Left cardiac atrium (tissue), 4 donors: Measurements from ENCODE around the gene AHRR. TPM values are rescaled to one million over a fixed set of nuclear protein-coding genes. Genes with fewer than 3 reads are reported as not detected.

ENCODE experiments used
- ATAC-seq, 2 donors: fragments of 200-7000 bp; cut with Tn5 transposase; one replicate each; pipeline ENCODE4 v1.9.1; 2020; ENCODE audit warnings: mild to moderate bottlenecking in 2 of 2, moderate library complexity in 2 of 2
- DNase-seq: peaks from one replicate; pipeline ENCODE4 v3.0.0-alpha.2; 2020
- intact Hi-C, 2 donors: fragments of 100-400 bp; cut with DNase I; formaldehyde crosslinking; loops; one replicate each; pipeline versions ENCODE4 v1.14.1 to v1.15.1; 2022 to 2023
- total RNA-seq, 2 donors: library from RNA; stranded (reverse); fragmentation: NEBNext Ultra II Directional; extraction: Animal tissue kit (Norgen Biotek cat#: 25700); gene quantifications; one replicate each; pipeline ENCODE4 v1.2.1, GENCODE V29; 2021
- donor health status: DM: no; HTN: yes; CAD: no.
- donor health status: DM: no; HTN: yes; CAD: no; lungs with severe emphysema.
- donor health status: DM: yes; HTN: yes; CAD: no.
- donor health status: Dilated cardiomyopathy.

Gene AHRR
- total RNA-seq, 2 donors from 2014 or later, result 1.9 to 3.8 TPM

DNA sequence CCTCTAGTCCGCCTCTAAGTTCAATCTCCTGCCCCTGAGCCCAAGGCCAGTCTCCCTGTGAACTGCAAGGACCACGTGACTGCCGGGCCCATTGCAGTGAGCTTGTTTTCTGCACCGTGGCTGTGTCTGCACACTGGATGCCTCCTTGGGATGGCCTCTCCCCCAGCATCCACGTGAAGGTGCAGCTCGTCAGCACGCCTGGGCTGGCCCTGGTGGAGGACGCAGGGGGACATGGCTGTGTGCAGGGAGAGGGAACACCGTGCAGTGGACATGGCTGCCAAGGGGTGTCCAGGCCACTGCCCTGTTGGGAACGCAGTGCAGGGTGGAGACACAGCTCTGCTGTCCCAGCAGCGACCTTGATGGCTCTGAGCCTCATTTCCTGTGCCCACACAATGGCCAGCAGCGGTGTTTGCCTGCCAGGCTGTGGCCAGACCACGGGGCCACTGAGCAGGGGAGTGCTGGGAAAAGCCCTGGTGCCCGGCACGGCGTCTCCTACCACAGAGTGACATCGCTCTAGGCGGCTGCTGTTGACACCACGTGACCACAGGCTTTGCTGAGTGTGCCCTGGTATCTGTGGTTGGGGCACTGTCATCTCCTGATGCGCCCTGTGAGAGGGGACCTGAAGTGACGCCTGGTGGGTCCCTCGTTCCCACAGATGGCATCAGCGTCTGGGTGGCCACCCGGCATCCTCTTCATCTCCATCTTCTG, 94.6 kb downstream of the AHRR start:
- intact Hi-C loops, result no loop called here
- peak; percentile 12 for DNase-seq
- ATAC-seq, result peak in 1 of 2 donors; percentile 48

- intact Hi-C loops, result no loop called here
- ATAC-seq (no peak), DNase-seq (no peak)
Observed at GRCh38 chr5:416636-416960, 95.1 kb downstream of the AHRR start.

GRCh38 chr5:417301-418161, 96.0 kb downstream of the AHRR start:
- intact Hi-C loops, result no loop called here
- DNase-seq (no peak), ATAC-seq (no peak)

DNA sequence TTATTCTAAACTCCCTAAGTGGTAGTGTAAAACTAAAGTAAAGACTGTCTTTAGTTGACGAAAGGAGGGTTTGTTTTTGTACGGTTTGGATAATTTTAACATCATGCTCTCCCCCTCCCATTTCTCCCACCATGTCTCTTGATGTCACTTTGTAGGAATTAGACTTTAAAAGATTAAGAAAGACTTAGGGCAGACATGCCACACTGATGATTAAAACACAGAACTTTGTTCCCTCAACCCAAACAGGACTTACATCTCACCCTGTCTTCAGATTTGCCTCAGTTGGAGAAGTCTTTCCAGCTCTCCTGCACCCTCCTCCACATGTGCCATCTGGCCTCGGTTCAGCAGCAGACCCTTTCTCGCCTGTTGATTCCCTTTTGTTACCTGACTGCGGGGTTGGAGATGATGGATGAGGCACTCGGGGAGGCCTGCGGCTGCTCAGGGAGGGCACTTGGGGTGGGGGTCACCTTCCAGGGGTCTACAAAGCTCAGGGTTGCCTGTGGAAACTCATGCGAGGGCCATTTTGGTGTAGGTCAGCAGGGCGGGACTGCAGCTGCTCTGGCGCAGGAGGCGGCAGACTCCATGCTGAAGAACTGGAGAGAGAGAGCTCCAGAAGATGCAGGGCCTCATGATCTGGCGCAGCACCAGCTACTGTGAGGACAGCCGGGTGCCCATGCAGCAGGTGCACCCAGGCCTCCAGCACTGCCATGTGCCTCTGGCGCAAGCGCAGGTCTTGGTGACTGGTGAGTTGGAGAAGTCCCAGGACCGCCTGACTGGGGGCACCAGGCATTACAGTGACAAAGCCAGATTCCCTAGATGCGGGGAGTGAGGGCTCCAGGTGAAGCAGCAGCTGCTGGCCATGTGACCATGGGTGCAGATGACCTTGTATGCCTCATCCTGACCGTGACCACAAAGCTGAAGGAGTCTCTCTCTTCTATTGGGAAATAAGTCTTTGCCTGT, 96.9 kb downstream of the AHRR start:
- DNase-seq, result peak; percentile 10
- intact Hi-C loops, result no loop called here
- no peak for ATAC-seq

DNA sequence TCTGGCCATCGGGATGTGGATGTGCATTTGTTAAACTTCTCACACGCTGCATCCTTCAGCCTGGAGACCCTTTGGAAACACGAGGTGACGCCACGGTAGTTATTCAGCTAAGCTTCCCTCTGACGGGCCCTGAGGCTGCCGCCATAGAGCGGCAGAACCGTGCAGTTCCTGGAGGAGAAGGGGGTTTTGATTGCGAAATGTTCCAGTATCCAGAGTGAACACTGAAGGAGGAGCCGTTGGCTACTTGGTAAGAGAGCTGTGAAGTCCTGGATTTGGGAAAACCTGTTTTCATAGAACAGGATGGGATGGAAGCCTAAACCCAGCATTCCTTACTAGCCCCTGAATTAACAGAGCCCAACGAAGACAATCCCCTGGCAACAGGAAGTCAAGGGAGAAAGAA, 98.5 kb downstream of the AHRR start:
- DNase-seq (no peak), ATAC-seq (no peak)
- intact Hi-C loops, result no loop called here

DNA sequence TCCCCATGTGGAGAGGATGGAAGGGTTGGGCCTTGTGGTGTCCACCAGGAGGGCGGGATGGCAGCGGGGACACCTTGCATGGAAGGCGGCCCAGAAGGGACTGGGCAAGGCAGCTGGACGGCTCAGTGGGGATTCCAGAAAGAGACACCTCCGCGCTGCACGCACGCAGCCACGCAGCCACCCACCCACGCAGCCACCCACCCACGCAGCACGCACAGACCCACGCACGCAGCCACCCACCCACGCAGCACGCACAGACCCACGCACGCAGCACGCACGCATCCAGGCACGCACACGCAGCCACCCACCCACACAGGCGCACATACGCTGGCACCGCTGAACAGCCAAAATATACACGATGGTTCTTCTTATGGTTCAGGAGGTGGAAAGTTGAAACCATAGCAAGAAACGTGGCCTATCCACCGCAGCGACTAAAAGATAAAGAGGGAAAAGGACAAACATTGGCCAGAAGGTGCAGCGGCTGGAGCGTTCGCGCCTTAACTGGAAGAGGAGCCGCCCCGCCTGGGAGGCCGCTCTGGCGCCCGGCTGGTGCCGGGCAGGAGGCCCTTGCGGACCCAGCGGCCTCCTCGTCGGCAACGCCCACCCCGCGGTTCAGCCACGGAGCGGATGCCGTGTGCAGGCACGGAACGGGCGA, 99.2 kb downstream of the AHRR start:
- ATAC-seq (no peak), DNase-seq (peak; percentile 19)
- intact Hi-C loops, result no loop called here

DNA sequence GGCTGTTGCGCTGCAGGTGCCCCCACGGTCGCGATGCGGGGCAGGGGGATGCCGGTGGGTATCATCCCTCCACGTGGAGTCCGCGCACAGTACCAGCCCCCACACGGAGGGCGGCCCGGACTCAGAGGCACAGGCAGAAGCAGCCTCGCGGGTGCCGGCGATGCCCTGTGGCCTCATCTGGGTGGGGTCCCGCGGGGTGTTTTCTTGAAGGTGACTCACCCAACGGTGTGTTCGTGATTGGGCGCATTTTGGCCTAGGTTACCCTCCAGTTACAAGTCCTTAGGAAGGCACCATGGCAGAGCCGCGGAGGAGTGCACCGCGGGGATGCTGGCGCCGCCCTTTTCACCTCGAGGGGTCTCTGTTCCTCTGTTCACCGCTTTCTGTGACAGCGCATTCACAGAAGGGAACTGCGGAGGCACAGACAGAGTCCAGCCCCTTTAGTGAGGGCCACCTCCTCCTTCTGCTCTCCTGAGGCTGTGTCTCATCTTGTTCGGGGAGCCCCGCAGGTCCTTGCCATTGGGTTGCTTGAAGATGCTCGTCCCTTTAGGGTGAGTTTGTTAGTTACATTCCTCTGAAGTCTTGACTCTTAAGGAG, 99.9 kb downstream of the AHRR start:
- ATAC-seq, result no peak
- DNase-seq, result no peak
- intact Hi-C loops, result no loop called here

- no peak for DNase-seq
- ATAC-seq, result no peak
- intact Hi-C loops, result no loop called here
Observed at GRCh38 chr5:421901-422300, 100.4 kb downstream of the AHRR start.

GRCh38 chr5:422323-423232, 101.1 kb downstream of the AHRR start:
- intact Hi-C loops, result no loop called here
- no peak for ATAC-seq

GRCh38 chr5:423233-423565, 101.7 kb downstream of the AHRR start:
- intact Hi-C loops, result no loop called here
- peak; percentile 3 for DNase-seq
- no peak for ATAC-seq

More at GRCh38 chr5:422323-423232, 101.1 kb downstream of the AHRR start:
- DNase-seq, result peak; percentile 16

GRCh38 chr5:423626-424261, 102.2 kb downstream of the AHRR start:
- peak; percentile 22 for DNase-seq
- no peak for ATAC-seq
- intact Hi-C loops, result no loop called here

GRCh38 chr5:424301-425110, 103.0 kb downstream of the AHRR start:
- intact Hi-C loops, result no loop called here
- DNase-seq (peak; percentile 17), ATAC-seq (no peak)

DNA sequence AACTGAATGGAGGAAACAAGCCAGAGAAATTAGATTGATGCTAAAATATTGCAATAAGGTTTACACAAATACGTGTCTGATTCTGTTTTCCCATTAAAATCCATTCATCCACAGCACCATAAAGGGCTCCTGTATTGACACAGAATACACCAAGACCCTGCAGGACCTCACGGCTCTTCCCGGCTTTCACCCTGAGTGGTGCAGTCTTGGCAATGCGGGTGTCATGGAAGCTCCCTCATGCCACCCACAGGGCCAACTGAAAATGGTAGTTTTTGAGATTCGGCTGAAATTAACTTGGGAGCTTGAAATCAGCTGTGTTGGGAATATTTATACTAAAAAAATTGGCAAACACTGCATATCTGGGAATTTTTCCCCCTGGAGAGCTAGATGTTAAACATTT, 104.2 kb downstream of the AHRR start:
- intact Hi-C loops, result no loop called here
- DNase-seq (peak; percentile 12), ATAC-seq (no peak)

DNA sequence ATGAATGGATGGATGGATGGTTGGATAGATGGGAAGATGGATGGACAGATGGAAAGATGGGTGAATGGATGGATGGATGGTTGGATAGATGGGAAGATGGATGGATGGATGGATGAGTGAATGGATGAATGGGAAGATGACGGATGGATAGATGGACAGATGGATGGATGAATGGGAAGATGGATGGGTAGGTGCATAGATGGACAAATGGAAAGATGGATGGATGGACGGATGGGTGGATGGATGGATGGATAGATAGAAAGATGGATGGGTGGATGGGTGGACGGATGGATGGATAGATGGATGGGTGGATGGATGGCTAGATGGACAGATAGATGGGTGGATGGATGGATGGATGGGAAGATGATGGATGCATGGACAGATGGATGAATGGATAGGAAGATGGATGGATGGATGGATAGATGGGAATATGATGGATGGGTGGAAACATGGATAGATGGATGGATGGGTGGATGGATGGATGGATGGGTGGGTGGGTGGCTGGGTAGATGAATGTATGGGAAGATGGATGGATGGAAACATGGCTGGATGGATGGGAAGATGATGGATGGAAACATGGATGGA, 105.0 kb downstream of the AHRR start:
- DNase-seq (no peak), ATAC-seq (no peak)
- intact Hi-C loops, result no loop called here

DNA sequence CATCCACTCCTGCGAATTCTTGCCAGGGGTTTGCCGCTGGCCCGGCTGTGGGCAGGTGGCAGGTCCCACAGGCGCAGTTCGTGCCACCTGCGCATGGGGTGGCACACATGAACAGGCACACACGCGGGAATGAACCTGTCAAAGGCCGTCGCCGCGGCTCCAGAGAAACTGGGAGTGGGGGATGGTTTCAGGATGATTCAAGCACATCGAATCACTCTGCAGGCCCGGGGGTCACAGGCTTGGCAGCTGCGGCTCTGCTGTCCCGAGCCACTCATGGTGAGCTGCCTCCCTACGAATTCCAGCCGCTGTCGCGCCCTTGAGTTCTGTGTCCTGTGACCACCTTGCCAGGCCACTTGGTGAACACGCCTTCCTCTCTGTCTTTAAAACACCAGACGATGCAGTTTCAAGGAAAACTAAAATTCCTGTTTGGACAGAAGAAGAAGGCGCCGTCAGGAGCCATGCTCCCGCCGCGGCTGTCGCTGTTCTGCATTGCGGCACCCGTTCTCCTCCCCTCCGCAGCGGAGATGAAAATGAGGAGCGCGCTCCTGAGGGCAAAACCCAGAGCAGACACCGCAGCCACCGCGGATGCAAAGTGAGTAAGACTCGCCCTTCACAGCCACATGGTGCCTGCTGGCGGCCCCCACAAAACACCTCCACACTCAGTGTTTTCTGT, 106.0 kb downstream of the AHRR start:
- no peak for ATAC-seq
- intact Hi-C loops, result no loop called here
- peak; percentile 17 for DNase-seq

GRCh38 chr5:428219-428618, 106.7 kb downstream of the AHRR start:
- DNase-seq (peak; percentile 3), ATAC-seq (no peak)
- intact Hi-C loops, result no loop called here
